Transverse colon (tissue), 4 donors: ENCODE data around the gene KCNK13. TPM values are rescaled to one million over a fixed set of nuclear protein-coding genes. Genes with fewer than 3 reads are reported as not detected.

ENCODE experiments used
- DNase-seq: peaks from one replicate; pipeline ENCODE4 v3.0.0-alpha.2; 2019
- H3K27ac ChIP-seq, 4 donors: fragments of 200-600 bp; sonication (generic); 2 replicates each; pipeline ENCODE4 v1.5.1; 2016 to 2018; ENCODE audit warnings: inconsistent platforms in 4 of 4
- H3K27me3 ChIP-seq: fragments of 200-600 bp; sonication (generic); 2 replicates; pipeline ENCODE4 v1.5.1; 2017; ENCODE audit warnings: inconsistent platforms
- H3K36me3 ChIP-seq, 4 donors: fragments of 200-600 bp; sonication (generic); 2 replicates each; pipeline ENCODE4 v1.5.1; 2017 to 2019; ENCODE audit warnings: inconsistent platforms in 4 of 4
- H3K4me1 ChIP-seq, 4 donors: fragments of 200-600 bp; sonication (generic); 2 replicates each; pipeline ENCODE4 v1.5.1; 2017 to 2020; ENCODE audit warnings: inconsistent platforms in 4 of 4
- H3K4me3 ChIP-seq, 4 donors: fragments of 200-600 bp; sonication (generic); 1 replicate in 1 of 4; 2 replicates in 3 of 4; pipeline versions ENCODE4 v1.5.1 to v1.6.1; 2017 to 2019; ENCODE audit warnings: inconsistent platforms in 4 of 4
- H3K9me3 ChIP-seq, 2 donors: fragments of 200-600 bp; sonication (generic); 2 replicates each; pipeline ENCODE4 v1.5.1; 2017 to 2019; ENCODE audit warnings: inconsistent platforms in 2 of 2
- EP300 ChIP-seq: sonication (generic); formaldehyde crosslinking; IDR thresholded peaks from one replicate; pipeline ENCODE4 v1.6.1; 2017; ENCODE audit warnings: antibody characterized with exemption, low read depth
- POLR2A ChIP-seq: fragments of 450-650 bp; IDR thresholded peaks from one replicate; pipeline ENCODE4 v1.6.1; 2016; ENCODE audit warnings: antibody characterized with exemption, mild to moderate bottlenecking, moderate library complexity
- POLR2AphosphoS5 ChIP-seq, 3 donors: sonication (generic); formaldehyde crosslinking; IDR thresholded peaks; one replicate each; pipeline ENCODE4 v1.6.1; 2016; ENCODE audit warnings: antibody characterized with exemption in 3 of 3
- WGBS, 2 donors: methylation state at CpG; one replicate each; pipeline ENCODE4 v1.1.5; 2018; ENCODE audit warnings: low coverage in 1 of 2; 5-methylcytosine and 5-hydroxymethylcytosine counted together
- in situ Hi-C, 4 donors: fragments of 200-750 bp; cut with MboI; loops; one replicate each; pipeline versions ENCODE4 v1.15.0 to v1.15.1; 2017; ENCODE audit warnings: low sequenced_read_pairs in 3 of 4, low pct_ligation_motif_present in 1 of 4, low pct_unique_long_range_greater_than_20kb in 1 of 4
- intact Hi-C: fragments of 100-400 bp; cut with DNase I; formaldehyde crosslinking; loops from one replicate; pipeline ENCODE4 v1.15.1; 2023; ENCODE audit warnings: low total_unique reads
- total RNA-seq, 4 donors: library from RNA; depleted of rRNA; stranded (reverse); fragments of >200 nt; gene quantifications; one replicate each; pipeline ENCODE4 v1.1.0, GENCODE V29; 2016
- TF ChIP-seq, protein P1 (sequence below), 5 experiments: fragments of 200-600 bp in 3 of 5; fragments of 450-650 bp in 2 of 5; sonication (generic) in 3 of 5; IDR thresholded peaks; 1 replicate in 2 of 5; 2 replicates in 3 of 5; pipeline ENCODE4 v1.5.1; 2016 to 2017; ENCODE audit warnings: antibody characterized with exemption in 5 of 5, inconsistent platforms in 3 of 5, mild to moderate bottlenecking in 2 of 5, moderate library complexity in 1 of 5

KCNK13 gene
- total RNA-seq: under 1 TPM in 2 of 4 donors, not detected in 2; 0.14 to 0.64 TPM

- in situ Hi-C loops (no loop called here), intact Hi-C loops (loop anchor here (5.0 kb wide), 1 partner anchor 394 kb away; no protein-coding TSS in a partner anchor)
- TF ChIP-seq POLR2A (no peak), EP300 (no peak), POLR2AphosphoS5 (IDR thresholded peaks at IDR 0.05) (no peak)
- TF ChIP-seq, protein P1, sequence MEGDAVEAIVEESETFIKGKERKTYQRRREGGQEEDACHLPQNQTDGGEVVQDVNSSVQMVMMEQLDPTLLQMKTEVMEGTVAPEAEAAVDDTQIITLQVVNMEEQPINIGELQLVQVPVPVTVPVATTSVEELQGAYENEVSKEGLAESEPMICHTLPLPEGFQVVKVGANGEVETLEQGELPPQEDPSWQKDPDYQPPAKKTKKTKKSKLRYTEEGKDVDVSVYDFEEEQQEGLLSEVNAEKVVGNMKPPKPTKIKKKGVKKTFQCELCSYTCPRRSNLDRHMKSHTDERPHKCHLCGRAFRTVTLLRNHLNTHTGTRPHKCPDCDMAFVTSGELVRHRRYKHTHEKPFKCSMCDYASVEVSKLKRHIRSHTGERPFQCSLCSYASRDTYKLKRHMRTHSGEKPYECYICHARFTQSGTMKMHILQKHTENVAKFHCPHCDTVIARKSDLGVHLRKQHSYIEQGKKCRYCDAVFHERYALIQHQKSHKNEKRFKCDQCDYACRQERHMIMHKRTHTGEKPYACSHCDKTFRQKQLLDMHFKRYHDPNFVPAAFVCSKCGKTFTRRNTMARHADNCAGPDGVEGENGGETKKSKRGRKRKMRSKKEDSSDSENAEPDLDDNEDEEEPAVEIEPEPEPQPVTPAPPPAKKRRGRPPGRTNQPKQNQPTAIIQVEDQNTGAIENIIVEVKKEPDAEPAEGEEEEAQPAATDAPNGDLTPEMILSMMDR (IDR thresholded peaks at IDR 0.05): no peak
- DNase-seq: peak; percentile 11
- Histone ChIP-seq H3K4me1 (peaks cover 10 to 31% (median 30%) of the 10 kb centered on the region in 4 donors), H3K27ac (no peak within 1 kb of the TSS), H3K27me3 (peaks cover 95% of the 10 kb centered on the region), H3K36me3 (no peaks in the 10 kb centered on the region), H3K9me3 (no peaks in the 10 kb centered on the region), H3K4me3 (peak within 1 kb of the TSS in 3 of 4 donors; percentile 23 to 50 (median 40))
- 0% methylated on average over 36 of the region's 52 CpGs; no CpG with 5 or more reads in 1 of the 2 donors for WGBS, 2 donors
Measured at GRCh38 chr14:90061685-90062126, at the start of gene KCNK13. TSS of gene KCNK13 (plus strand) at chr14:90061994. CDS start at chr14:90062206, 212 bp downstream.

DNA sequence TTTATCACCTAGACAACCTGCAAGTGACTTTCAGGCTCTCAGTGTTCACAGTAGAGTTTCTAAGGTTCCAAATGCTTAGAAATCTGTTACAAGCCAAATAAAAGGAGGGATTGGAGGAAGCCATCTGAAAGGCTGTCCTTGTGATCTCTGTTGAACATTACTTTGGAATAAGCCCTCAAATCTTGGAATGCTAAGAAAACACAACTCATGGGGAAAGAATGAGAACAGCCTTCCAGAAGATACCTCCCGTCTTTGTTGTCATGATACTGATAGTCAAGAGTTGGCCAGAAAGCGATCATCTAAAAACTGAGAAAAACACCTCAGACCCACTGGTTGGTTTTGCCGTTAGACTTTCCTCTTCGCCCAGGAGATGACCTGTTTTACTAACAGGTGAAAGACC, 44.4 kb upstream of the KCNK13 start:
- in situ Hi-C loops (no loop called here), intact Hi-C loops (no loop called here)
- Histone ChIP-seq H3K27me3 (no peaks in the 10 kb centered on the region), H3K9me3 (no peaks in the 10 kb centered on the region), H3K4me1 (no peaks in the 10 kb centered on the region), H3K4me3 (no peak overlapping the region), H3K27ac (no peak overlapping the region), H3K36me3 (peaks cover 0 to 5% (median 0%) of the 10 kb centered on the region in 4 donors)
- no peak for DNase-seq
- TF ChIP-seq POLR2AphosphoS5 (IDR thresholded peaks at IDR 0.05): no peak
- no peak for TF ChIP-seq POLR2A
- TF ChIP-seq EP300: no peak
- TF ChIP-seq, protein P1 (IDR thresholded peaks at IDR 0.05): no peak
- WGBS, 2 donors: 90 to 94% methylated on average over 2 to 4 of the region's 4 CpGs

GRCh38 chr14:90019824-90020523, 41.8 kb upstream of the KCNK13 start:
- Histone ChIP-seq H3K36me3 (peaks cover 0 to 12% (median 3%) of the 10 kb centered on the region in 4 donors), H3K4me1 (no peaks in the 10 kb centered on the region), H3K4me3 (no peak overlapping the region), H3K27me3 (no peaks in the 10 kb centered on the region), H3K9me3 (no peaks in the 10 kb centered on the region), H3K27ac (no peak overlapping the region)
- DNase-seq: no peak
- intact Hi-C loops (no loop called here), in situ Hi-C loops (no loop called here)
- 87 to 92% methylated on average over 7 to 10 of the region's 11 CpGs for WGBS, 2 donors
- TF ChIP-seq, protein P1 (IDR thresholded peaks at IDR 0.05): no peak
- TF ChIP-seq POLR2A (no peak), EP300 (no peak), POLR2AphosphoS5 (IDR thresholded peaks at IDR 0.05) (no peak)

DNA sequence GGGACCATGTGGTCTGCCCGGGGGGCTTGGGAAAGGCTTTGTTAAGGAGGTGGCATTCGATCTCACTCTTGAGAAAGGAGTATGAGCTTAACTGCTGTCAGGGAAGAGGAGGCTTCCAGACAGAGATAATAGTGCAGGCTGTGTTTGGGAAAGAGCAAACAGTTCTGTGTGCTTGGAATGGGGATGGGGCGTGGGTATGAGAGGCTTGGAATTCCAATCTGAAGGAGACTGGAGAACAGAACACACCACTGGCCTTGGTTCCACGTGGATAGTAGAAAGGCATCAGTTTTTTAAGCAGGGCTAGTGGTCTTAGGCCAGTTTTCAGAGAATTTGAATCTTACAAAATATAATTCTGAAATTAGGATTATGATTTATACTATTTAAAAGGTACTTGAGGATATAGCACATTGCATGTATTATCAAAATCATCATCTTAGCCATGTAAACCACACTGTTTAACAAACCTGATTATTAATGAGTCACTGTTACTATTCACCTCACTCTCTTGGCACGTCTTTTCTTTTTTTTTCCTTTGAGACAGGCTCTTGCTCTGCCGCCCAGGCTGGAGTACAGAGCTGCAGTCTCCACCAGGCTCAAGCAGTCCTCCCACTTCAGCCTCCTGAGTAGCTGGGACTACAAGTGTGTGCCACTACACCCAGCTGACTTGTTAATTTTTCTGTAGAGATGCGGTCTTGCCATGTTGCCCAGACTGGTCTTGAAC, 38.5 kb upstream of the KCNK13 start:
- no peak for DNase-seq
- 89 to 95% methylated on average over 7 of the region's 7 CpGs for WGBS, 2 donors
- H3K36me3 ChIP-seq: peaks cover 0 to 12% (median 3%) of the 10 kb centered on the region in 4 donors
- no peaks in the 10 kb centered on the region for H3K4me1 ChIP-seq
- H3K27me3 ChIP-seq: no peaks in the 10 kb centered on the region
- H3K4me3 ChIP-seq: no peak overlapping the region
- intact Hi-C loops: no loop called here
- H3K27ac ChIP-seq: no peak overlapping the region
- TF ChIP-seq, protein P1 (IDR thresholded peaks at IDR 0.05): no peak
- TF ChIP-seq POLR2AphosphoS5 (IDR thresholded peaks at IDR 0.05) (no peak), POLR2A (no peak), EP300 (no peak)
- in situ Hi-C loops: no loop called here
- no peaks in the 10 kb centered on the region for H3K9me3 ChIP-seq
